Inflammatory macrophage treated with lipopolysaccharide for 4 hours (primary cell): ENCODE results near the gene PNPLA7.
A peak's percentile ranks its signal among the peaks of the same experiment; 100 is the strongest.
"Not testable (repeated sequence)": the region's sequence is repeated elsewhere in the genome, so short reads cannot be mapped to it uniquely, and the experiment has no call there.

ENCODE experiments used
- DNase-seq: peaks from one replicate; pipeline ENCODE4 v3.0.0-alpha.2; 2020

PNPLA7 gene

GRCh38 chr9:137477778-137478612 is 72.2 kb downstream of the PNPLA7 start:
- DNase-seq = no peak

- no peak for DNase-seq
Measured at GRCh38 chr9:137476856-137477255, 73.3 kb downstream of the PNPLA7 start.

GRCh38 chr9:137475666-137476065 is 74.5 kb downstream of the PNPLA7 start:
- DNase-seq = no peak

GRCh38 chr9:137474271-137474670 is 75.9 kb downstream of the PNPLA7 start:
- DNase-seq = no peak

GRCh38 chr9:137470785-137471184 is 79.4 kb downstream of the PNPLA7 start:
- no peak for DNase-seq

GRCh38 chr9:137467896-137468295 is 82.3 kb downstream of the PNPLA7 start:
- DNase-seq = no peak

- DNase-seq = no peak
Measured at GRCh38 chr9:137467161-137467581, 83.0 kb downstream of the PNPLA7 start.

- not testable (repeated sequence) for DNase-seq
Measured at GRCh38 chr9:137466389-137467085, 83.7 kb downstream of the PNPLA7 start.

GRCh38 chr9:137465720-137466388 is 84.3 kb downstream of the PNPLA7 start:
- DNase-seq = no peak

- no peak for DNase-seq
Measured at GRCh38 chr9:137465000-137465719, 85.0 kb downstream of the PNPLA7 start.

GRCh38 chr9:137464291-137464999 is 85.8 kb downstream of the PNPLA7 start:
- DNase-seq = no peak

GRCh38 chr9:137463931-137464290 is 86.3 kb downstream of the PNPLA7 start:
- DNase-seq = no peak

GRCh38 chr9:137462986-137463930 is 86.9 kb downstream of the PNPLA7 start:
- no peak for DNase-seq

- DNase-seq = no peak
Measured at GRCh38 chr9:137462396-137462985, 87.7 kb downstream of the PNPLA7 start.

GRCh38 chr9:137461663-137462395 is 88.4 kb downstream of the PNPLA7 start:
- DNase-seq = peak; percentile 94

GRCh38 chr9:137461316-137461662 is 88.9 kb downstream of the PNPLA7 start:
- no peak for DNase-seq

GRCh38 chr9:137460363-137461315 is 89.6 kb downstream of the PNPLA7 start:
- no peak for DNase-seq

- no peak for DNase-seq
Measured at GRCh38 chr9:137459601-137460362, 90.4 kb downstream of the PNPLA7 start.
